ENCODE data around the gene KMT2E.
"Not testable (repeated sequence)": the region's sequence is repeated elsewhere in the genome, so short reads cannot be mapped to it uniquely, and the experiment has no call there.

The KMT2E gene

DNA sequence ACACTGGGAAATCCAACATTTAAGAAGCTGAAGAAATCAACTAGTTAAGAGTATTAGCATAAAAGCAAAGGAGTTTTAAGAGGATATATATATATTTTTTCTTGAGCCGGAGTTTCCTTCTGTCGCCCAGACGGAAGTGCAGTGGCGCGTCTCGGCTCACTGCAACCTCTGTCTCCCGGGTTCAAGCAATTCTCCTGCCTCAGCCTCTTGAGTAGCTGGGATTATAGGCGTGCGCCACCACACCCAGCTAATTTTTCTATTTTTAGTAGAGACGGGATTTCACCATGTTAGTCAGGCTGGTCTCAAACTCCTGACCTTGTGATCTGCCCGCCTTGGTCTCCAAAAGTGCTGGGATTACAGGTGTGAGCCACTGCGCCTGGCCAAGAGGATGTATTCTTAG lies 8.5 kb upstream of the KMT2E start:
- H3K4me3 ChIP-seq (ENCODE audit: low read length); DNase-seq (ENCODE audit: low read depth, low spot score): not testable (repeated sequence)

- H3K4me3 ChIP-seq (ENCODE audit: low read length): no peak overlapping the region
- peak; percentile 47 for DNase-seq (ENCODE audit: low read depth, low spot score)
These were observed 7.5 kb upstream of the KMT2E start for GRCh38 chr7:105006367-105007136.

DNA sequence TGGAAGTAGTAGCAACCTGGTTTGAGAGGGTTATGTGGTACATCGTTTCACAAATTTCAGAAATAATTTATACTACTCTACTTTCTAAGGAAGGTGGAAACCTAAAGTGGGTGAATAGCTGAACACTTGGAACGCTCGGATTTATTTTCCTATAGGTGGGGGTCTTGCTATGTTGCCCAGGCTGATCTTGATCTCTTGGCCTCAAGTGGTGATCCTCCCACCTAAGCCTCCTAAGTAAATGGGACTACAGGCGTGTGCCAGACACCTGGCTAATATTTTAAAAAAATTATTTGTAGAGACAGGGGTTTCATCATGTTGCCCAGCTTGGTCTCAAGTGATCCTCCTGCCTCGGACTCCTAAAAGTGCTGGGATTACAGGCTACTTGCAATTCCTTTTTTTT lies 6.7 kb upstream of the KMT2E start:
- H3K4me3 ChIP-seq (ENCODE audit: low read length): no peak overlapping the region
- no peak for DNase-seq (ENCODE audit: low read depth, low spot score)

DNA sequence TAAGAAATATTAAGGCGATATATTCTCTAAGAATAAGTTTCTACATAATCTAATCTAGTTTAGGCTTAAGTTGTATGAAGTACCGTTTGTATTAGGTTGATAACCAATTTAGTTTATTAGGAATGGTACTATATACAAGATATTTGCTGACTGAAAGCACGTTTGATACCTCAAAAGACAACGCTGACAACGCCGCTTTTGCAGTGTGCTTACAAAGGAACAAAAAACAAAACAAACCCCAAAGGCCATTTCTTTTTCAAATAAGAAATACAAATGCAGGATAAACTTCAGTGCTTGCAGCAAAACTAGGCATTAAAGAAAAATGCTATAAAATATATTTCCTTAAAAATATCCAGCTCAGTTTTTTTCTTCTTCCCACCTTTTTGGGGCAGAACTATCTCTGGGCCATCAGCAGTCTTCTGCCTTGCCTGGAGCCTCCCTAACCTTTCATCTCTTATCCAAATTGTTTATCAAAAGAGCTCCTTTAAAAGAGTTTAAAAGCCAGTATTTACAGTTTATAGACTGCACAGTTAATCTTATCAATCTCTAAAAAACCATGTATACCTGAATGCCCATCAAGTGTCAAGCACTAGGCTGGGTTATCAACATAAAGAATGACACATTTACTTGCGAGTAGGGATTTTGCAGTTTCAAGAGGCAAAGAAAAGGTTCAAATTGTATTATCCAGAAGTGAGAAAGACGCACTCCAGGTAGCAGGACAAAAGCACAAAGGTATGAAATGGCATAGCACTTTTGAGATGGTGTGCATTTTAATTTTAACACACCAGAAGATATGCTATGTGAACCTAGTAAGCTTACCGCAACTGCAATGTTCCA lies 4.1 kb upstream of the KMT2E start:
- peak overlapping the region; percentile 6 for H3K4me3 ChIP-seq (ENCODE audit: low read length)
- no peak for DNase-seq (ENCODE audit: low read depth, low spot score)

GRCh38 chr7:105010504-105011130 lies 3.4 kb upstream of the KMT2E start:
- peak overlapping the region; percentile 98 for H3K4me3 ChIP-seq (ENCODE audit: low read length)
- DNase-seq (ENCODE audit: low read depth, low spot score): no peak

DNA sequence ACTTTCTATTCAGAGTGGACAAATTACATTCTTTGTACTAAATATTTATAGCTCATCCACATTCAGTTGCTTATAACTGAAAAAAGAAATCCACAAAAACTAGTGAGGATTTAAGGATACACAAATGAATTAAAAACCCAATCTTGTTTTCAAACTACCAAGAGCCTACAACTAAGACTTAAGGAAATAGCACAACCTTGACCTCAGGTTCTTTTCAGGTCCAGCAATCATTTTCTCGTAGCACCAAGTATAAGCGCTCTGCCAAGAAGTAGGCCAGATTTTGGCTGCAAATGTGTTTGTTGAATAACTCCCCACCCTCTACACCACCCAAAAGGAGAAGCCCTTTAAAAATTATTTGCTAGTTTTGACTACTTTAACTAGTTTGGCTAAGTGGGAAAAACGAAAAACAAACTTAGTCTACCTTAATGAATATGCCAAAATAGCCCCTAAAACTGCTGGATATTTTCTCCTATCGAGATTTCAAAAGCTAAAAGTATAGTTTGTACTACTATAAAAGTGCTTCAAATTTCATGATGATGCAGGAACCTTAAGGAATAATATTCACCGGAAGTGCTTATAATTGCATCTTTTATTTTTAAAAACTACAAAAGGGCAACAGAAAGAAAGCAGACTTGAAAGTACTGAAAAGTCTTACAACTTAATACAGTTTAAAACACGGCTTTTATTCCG lies 2.7 kb upstream of the KMT2E start:
- peak overlapping the region; percentile 98 for H3K4me3 ChIP-seq (ENCODE audit: low read length)
- DNase-seq (ENCODE audit: low read depth, low spot score): no peak

GRCh38 chr7:105011831-105012502 lies 2.0 kb upstream of the KMT2E start:
- DNase-seq (ENCODE audit: low read depth, low spot score): no peak

DNA sequence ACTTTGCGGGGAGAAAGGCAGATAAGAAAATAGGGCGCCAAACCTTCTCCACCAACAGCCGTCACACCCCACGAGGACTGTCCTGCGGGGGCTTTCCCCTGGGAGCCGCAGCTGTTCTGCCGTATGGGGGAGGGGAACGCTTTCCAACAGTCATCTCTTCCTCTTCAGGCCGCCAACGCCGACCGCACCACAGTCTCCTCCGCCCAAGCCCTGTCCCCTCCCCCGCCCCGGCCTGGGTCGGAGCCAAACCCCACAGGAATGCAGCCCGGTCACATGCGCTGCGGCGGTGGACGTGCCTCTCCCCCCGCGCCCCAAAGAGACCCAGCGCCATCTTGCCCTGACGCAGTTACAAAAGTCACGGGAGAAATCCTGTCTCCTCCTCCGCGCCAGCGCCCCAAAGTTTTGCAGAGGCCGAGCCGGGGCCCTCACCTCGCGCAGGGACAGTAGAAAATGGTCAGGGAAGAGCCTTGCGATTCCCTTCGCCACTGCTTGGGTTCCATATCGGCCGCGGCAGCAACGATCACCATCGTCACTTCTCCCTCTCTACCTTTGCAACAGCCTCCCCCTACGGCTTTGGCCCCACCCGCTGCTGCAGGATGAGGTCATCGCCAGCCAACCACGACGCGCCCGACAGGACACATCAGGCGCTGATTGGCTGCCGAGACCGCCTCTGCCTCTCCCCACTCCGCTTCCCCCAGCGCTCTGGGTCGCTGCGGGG lies 1.3 kb upstream of the KMT2E start:
- H3K4me3 ChIP-seq (ENCODE audit: low read length): peak overlapping the region; percentile 98
- peak; percentile 96 for DNase-seq (ENCODE audit: low read depth, low spot score)

More at GRCh38 chr7:105011831-105012502, 2.0 kb upstream of the KMT2E start:
- peak overlapping the region; percentile 98 for H3K4me3 ChIP-seq (ENCODE audit: low read length)

- DNase-seq (ENCODE audit: low read depth, low spot score): peak; percentile 90
- peak overlapping the region; percentile 98 for H3K4me3 ChIP-seq (ENCODE audit: low read length)
These were observed 687 bp upstream of the KMT2E start for GRCh38 chr7:105013221-105013815.

DNA sequence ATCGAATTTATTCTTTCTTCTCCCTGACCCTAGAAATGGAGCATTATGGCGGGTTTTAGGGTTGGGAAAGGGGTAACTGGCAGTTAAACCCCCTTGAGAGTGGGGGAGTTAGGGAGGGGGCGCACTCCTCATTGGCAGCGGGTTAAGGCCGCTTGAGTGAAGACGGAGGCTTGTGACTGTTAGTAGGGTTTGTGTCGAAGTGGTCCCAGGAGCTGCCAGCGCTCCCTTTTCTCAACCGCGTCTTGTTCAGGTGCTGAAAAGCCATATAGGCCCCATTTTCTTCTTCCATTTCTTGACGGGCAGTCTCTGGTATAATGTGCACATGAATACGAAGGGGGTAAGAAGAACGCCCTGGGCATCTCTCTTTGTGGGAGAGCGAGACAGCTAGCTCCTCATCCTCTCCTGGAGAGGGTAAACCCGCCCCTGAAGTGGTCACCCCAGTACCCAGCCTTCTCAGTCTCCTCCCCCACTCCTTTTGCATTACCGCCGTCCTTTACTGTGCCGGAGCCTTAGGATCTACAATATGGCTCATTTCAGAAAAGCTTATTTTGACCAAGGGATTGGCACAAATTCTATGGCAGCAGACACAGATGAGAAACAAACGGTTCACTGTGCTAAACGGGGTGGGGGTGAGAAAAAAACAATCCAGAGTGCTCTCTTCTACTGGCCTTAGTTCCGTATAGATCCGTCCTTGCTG lies 836 bp downstream of the KMT2E start:
- H3K4me3 ChIP-seq (ENCODE audit: low read length): peak overlapping the region; percentile 98
- peak; percentile 54 for DNase-seq (ENCODE audit: low read depth, low spot score)

GRCh38 chr7:105015390-105015965 lies 1.5 kb downstream of the KMT2E start:
- DNase-seq (ENCODE audit: low read depth, low spot score): no peak
- H3K4me3 ChIP-seq (ENCODE audit: low read length): peak overlapping the region; percentile 98

DNA sequence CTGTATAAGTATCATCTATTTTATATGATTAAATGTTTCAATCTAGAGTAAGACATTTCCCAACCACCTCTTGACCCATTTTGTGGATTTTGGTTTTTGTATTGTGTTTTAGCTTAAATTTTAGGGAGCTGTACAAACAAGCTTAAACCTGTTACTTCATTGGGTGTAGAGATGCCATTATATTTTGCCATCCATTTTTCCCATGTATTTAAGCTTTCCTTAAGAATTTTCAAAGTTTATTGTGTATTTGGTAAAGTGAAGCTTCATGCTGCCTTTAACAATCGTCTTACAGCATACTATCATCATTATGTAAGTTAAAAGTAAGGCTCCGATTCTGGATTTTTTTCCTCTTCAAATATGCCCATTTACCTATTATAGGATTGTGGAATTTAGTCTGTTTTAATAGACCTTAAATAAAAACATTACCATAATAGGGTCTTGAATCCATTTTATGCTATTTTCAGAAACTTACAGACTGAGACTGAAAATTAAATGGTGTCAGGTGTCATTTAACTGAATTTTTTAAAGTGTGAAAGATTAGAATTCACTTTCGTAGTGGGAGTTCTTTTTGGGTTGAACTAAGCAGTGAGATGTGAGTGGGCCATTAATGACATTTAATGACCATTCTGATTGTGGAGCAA lies 2.2 kb downstream of the KMT2E start:
- DNase-seq (ENCODE audit: low read depth, low spot score): no peak

DNA sequence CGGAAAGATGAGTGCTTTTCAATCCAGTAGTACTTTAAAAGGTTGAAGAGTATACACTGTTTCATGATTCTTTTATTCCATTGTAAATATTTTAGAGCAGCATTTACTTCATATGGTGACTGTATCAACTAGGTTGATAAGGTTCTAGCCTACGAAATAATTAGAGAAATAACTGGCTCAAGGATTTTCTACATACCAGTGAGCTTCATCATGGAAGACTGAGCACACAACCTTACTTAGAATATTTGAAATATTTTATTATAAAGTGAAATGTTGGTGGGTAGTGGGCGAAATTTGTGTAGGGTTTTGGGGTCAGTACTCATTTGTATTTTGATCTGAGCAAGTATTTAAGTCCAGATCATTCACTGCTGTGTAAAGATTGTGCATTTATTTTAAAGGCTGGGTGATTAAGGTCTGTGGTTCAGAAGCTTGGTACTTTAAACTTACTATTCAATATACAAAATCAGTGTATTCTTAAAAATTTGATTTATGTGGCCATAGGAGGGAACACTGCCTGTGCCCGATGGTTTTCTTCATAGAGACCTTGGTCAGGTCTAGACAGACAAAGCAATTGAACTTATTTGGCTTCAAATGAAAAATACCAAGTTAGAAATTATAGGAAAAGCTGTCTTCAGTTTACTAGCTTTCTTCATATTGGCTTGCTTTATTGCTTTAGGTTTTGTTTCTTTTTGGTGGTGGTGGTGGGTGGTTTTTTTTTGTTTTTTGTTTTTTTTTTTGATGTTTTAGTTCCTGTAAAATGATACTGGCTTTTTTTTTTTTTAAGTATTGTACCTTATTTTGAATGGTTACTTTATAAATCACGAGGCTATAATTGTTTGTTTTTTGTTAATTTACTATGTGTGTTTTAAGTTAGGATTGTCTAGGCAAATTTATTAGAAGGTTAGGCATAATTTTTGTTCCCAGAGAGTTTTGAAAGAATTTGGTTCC lies 3.0 kb downstream of the KMT2E start:
- H3K4me3 ChIP-seq (ENCODE audit: low read length): peak overlapping the region; percentile 4; the same call in 1 of the 2 replicates
- DNase-seq (ENCODE audit: low read depth, low spot score): no peak

More for the DNA sequence above, 2.2 kb downstream of the KMT2E start:
- H3K4me3 ChIP-seq (ENCODE audit: low read length): peak overlapping the region; percentile 98

DNA sequence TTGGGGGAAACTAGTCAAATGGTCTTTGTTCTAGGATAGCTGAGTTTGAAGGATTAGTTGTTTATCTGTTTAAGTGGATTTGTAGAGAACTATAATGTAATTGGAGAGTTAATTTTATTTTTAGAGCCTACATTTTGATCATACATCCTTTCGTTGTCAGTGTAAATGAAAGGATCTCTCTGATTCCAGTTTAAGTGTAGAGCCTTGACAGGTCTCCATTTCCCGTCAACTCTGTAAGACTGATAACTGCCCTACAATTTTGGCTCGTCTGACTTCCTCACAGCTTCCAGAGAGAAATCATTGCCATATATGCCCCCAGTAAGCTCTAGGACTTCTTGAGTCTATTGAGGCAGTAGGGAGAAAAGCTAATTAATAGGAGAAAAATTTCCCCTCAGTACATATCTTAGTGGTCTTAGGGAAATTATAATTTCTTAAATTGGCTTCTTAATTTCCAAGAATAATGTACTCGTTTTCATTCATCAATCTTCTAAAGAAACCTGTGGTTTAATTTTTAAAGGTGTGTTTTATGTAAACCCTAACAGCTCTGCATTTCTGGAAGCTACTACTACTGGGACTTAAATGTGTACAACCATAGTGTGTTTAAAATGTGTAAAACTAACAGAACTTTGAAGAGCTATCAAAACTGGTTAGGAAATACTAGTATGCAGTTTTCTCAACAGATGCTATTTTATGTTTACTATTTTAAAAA lies 3.8 kb downstream of the KMT2E start:
- DNase-seq (ENCODE audit: low read depth, low spot score): no peak
- H3K4me3 ChIP-seq (ENCODE audit: low read length): no peak overlapping the region

DNA sequence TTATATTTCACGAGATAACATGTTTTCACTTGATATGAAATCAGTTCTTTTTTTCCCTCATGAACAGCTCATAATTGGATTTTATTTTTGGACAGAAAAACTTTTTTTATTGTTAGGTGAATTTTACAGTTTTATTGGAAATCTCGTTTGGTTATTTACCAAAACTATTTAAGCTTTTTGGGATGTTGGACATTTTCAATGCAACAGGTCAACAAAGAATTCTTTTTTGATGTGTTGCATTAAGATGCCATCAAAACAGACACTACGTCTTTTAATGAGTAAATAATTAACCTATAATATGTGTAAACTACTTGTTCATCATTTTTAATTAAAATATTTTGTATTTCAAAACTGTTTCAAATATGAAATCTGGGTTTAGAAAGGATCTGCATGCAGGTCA lies 5.3 kb downstream of the KMT2E start:
- H3K4me3 ChIP-seq (ENCODE audit: low read length): no peak overlapping the region

More for the DNA sequence above, 5.3 kb downstream of the KMT2E start:
- DNase-seq (ENCODE audit: low read depth, low spot score): no peak

Data from Jurkat, Clone E6-1 (cell line).